22Rv1 (cell line): Measurements from ENCODE around the gene ARHGEF5.

ENCODE experiments used
- CTCF ChIP-seq: fragments of 450-650 bp; IDR thresholded peaks from 2 replicates; pipeline ENCODE4 v1.5.1; 2017; ENCODE audit warnings: mild to moderate bottlenecking
- ZFX ChIP-seq: fragments of 450-650 bp; IDR thresholded peaks from 2 replicates; pipeline ENCODE4 v1.6.1; 2017; ENCODE audit warnings: antibody characterized with exemption, borderline replicate concordance

GRCh38 chr7:144416341-144416740 is 61.1 kb downstream of the ARHGEF5 start:
- TF ChIP-seq CTCF (no peak), ZFX (no peak)
